CD4-positive, alpha-beta T cell (primary cell): Measurements from ENCODE around the gene ATP8A2. TPM values are rescaled to one million over a fixed set of nuclear protein-coding genes. Genes with fewer than 3 reads are reported as not detected.

Source experiments
- ATAC-seq: fragments of 200-7000 bp; cut with Tn5 transposase; one replicate; pipeline ENCODE4 v1.10.0; 2022; ENCODE audit warnings: mild to moderate bottlenecking; ENCODE audit not compliant: poor library complexity
- CTCF ChIA-PET: fragments of 350-600 bp; sonication (Branson Sonifier 250); formaldehyde crosslinking; loops from one replicate; lab custom pipeline; 2021; ENCODE audit warnings: antibody characterized with exemption, inconsistent platforms; lab: Charles Lee
- POLR2A ChIA-PET: fragments of 350-600 bp; sonication (Branson Sonifier 250); formaldehyde crosslinking; loops from one replicate; lab custom pipeline; 2021; ENCODE audit warnings: antibody characterized with exemption, inconsistent platforms; lab: Charles Lee
- DNase-seq, 14 experiments: peaks; one replicate each; pipeline ENCODE4 v3.0.0-alpha.2; 2013 to 2020; ENCODE audit warnings: mixed read lengths in 2 of 14
- H3K27ac ChIP-seq, 2 donors: one replicate each; pipeline versions ENCODE4 v1.5.1 to v1.7.0; 2013; ENCODE audit warnings: low read length in 2 of 2, low read depth in 1 of 2, mild to moderate bottlenecking in 1 of 2
- H3K27me3 ChIP-seq, 2 experiments: 1 replicate in 1 of 2; 2 replicates in 1 of 2; pipeline versions ENCODE4 v1.6.1 to v1.7.0; 2013; ENCODE audit warnings: low read length in 2 of 2, control low read depth in 1 of 2, mild to moderate bottlenecking in 1 of 2, moderate library complexity in 1 of 2; ENCODE audit not compliant: insufficient read depth in 2 of 2, control insufficient read depth in 1 of 2
- H3K36me3 ChIP-seq: one replicate; pipeline ENCODE4 v1.6.1; 2013; ENCODE audit warnings: low read length, control low read depth; ENCODE audit not compliant: insufficient read depth
- H3K4me1 ChIP-seq: one replicate; pipeline ENCODE4 v1.6.1; 2013; ENCODE audit warnings: low read length, control low read depth; ENCODE audit not compliant: insufficient read depth
- H3K4me3 ChIP-seq: one replicate; pipeline ENCODE4 v1.5.1; 2013; ENCODE audit warnings: mild to moderate bottlenecking, low read length, moderate library complexity
- H3K9me3 ChIP-seq, 2 experiments: 1 replicate in 1 of 2; 2 replicates in 1 of 2; pipeline versions ENCODE4 v1.6.1 to v1.7.0; 2013; ENCODE audit warnings: low read length in 2 of 2, mild to moderate bottlenecking in 2 of 2, control low read depth in 1 of 2, moderate library complexity in 1 of 2; ENCODE audit not compliant: control insufficient read depth in 1 of 2, insufficient read depth in 1 of 2
- H3K27ac Mint-ChIP-seq: one replicate; pipeline ENCODE4 v1.8.0; 2020; ENCODE audit warnings: mixed read lengths
- H3K27me3 Mint-ChIP-seq: one replicate; pipeline ENCODE4 v1.8.0; 2021; ENCODE audit warnings: mixed read lengths
- H3K36me3 Mint-ChIP-seq: one replicate; pipeline ENCODE4 v1.8.0; 2021; ENCODE audit warnings: low read depth, mixed read lengths
- H3K4me1 Mint-ChIP-seq: one replicate; pipeline ENCODE4 v1.8.0; 2021; ENCODE audit warnings: low read depth, mixed read lengths
- H3K4me3 Mint-ChIP-seq: one replicate; pipeline ENCODE4 v1.8.0; 2020; ENCODE audit warnings: mild to moderate bottlenecking, mixed read lengths
- H3K9me3 Mint-ChIP-seq: one replicate; pipeline ENCODE4 v1.8.0; 2020; ENCODE audit warnings: mixed read lengths
- CTCF ChIP-seq: fragments of 200-600 bp; IDR thresholded peaks from one replicate; pipeline ENCODE4 v1.8.0; 2022; ENCODE audit warnings: antibody characterized with exemption, mild to moderate bottlenecking
- intact Hi-C, 2 experiments: fragments of 100-400 bp; cut with DNase I in 1 of 2; cut with micrococcal nuclease in 1 of 2; formaldehyde crosslinking; loops; one replicate each; pipeline versions ENCODE4 v1.15.1 to v1.9.0; 2023 to 2025; cut with DNase I, micrococcal nuclease
- total RNA-seq, 174 experiments: library from RNA in 2 of 174; stranded (reverse) in 2 of 174; gene quantifications; one replicate each; pipeline ENCODE4 v1.2.3 and lab custom pipeline; 2021 to 2026

The ATP8A2 gene
- total RNA-seq, 2 experiments from 2014 or later, result 0.22 to 0.36 TPM

GRCh38 chr13:25691654-25692053, 319.9 kb downstream of the ATP8A2 start:
- intact Hi-C loops, result no loop called here
- TF ChIP-seq CTCF, result no peak
- H3K36me3 ChIP-seq, result no peaks in the 10 kb centered on the region
- Mint-ChIP-seq H3K4me3 (no peak overlapping the region), H3K9me3 (no peaks in the 10 kb centered on the region), H3K4me1 (no peaks in the 10 kb centered on the region), H3K36me3 (no peaks in the 10 kb centered on the region), H3K27ac (no peak overlapping the region), H3K27me3 (peaks cover 9% of the 10 kb centered on the region)
- POLR2A ChIA-PET, result no interaction called here
- no peak overlapping the region for H3K4me3 ChIP-seq
- no peaks in the 10 kb centered on the region for H3K4me1 ChIP-seq
- no peaks in the 10 kb centered on the region for H3K27me3 ChIP-seq
- H3K9me3 ChIP-seq, result no peaks in the 10 kb centered on the region
- CTCF ChIA-PET, result no interaction called here
- ATAC-seq (no peak), DNase-seq (no peak)
- H3K27ac ChIP-seq, result no peak overlapping the region

GRCh38 chr13:25692099-25692498, 320.3 kb downstream of the ATP8A2 start:
- Mint-ChIP-seq H3K4me1 (no peaks in the 10 kb centered on the region), H3K27me3 (peaks cover 9% of the 10 kb centered on the region), H3K9me3 (no peaks in the 10 kb centered on the region), H3K4me3 (no peak overlapping the region), H3K27ac (no peak overlapping the region), H3K36me3 (no peaks in the 10 kb centered on the region)
- Histone ChIP-seq H3K27ac (no peak overlapping the region), H3K4me3 (no peak overlapping the region), H3K9me3 (no peaks in the 10 kb centered on the region), H3K4me1 (no peaks in the 10 kb centered on the region), H3K27me3 (no peaks in the 10 kb centered on the region), H3K36me3 (no peaks in the 10 kb centered on the region)
- ChIA-PET POLR2A (no interaction called here), CTCF (no interaction called here)
- no peak for DNase-seq
- intact Hi-C loops, result no loop called here
- ATAC-seq, result no peak
- TF ChIP-seq CTCF, result no peak

GRCh38 chr13:25699056-25699455, 327.3 kb downstream of the ATP8A2 start:
- no peaks in the 10 kb centered on the region for H3K36me3 ChIP-seq
- ATAC-seq, result no peak
- CTCF ChIA-PET, result no interaction called here

More at GRCh38 chr13:25699056-25699455, 327.3 kb downstream of the ATP8A2 start:
- intact Hi-C loops, result no loop called here
- Mint-ChIP-seq H3K27ac (no peak overlapping the region), H3K4me1 (no peaks in the 10 kb centered on the region), H3K36me3 (no peaks in the 10 kb centered on the region), H3K27me3 (peaks cover 12% of the 10 kb centered on the region), H3K4me3 (no peak overlapping the region), H3K9me3 (no peaks in the 10 kb centered on the region)
- TF ChIP-seq CTCF, result no peak
- Histone ChIP-seq H3K4me3 (no peak overlapping the region), H3K27me3 (no peaks in the 10 kb centered on the region), H3K27ac (no peak overlapping the region), H3K9me3 (no peaks in the 10 kb centered on the region), H3K4me1 (no peaks in the 10 kb centered on the region)
- no peak for DNase-seq
- POLR2A ChIA-PET, result no interaction called here
